Epithelial cell of proximal tubule (primary cell): ENCODE results near the gene PTPN6. TPM values are rescaled to one million over a fixed set of nuclear protein-coding genes. Genes with fewer than 3 reads are reported as not detected.

Experiments
- DNase-seq: peaks from one replicate; pipeline ENCODE4 v3.0.0-alpha.2; 2011; ENCODE audit warnings: low read depth
- H3K4me3 ChIP-seq: 2 replicates; pipeline ENCODE4 v1.5.1; 2011; ENCODE audit warnings: low read depth, mild to moderate bottlenecking, low read length
- CTCF ChIP-seq: conservative IDR thresholded peaks from 2 replicates; pipeline ENCODE4 v1.5.1; 2012; ENCODE audit warnings: low read depth, mild to moderate bottlenecking, low read length
- total RNA-seq: library from RNA; depleted of rRNA; stranded (reverse); fragments of >200 nt; gene quantifications from 2 replicates; pipeline ENCODE4 v1.2.3, GENCODE V29; 2015

Gene PTPN6
- total RNA-seq, 1 donor from 2014 or later = 37.5 TPM

GRCh38 chr12:6977653-6978052 lies 26.5 kb downstream of the PTPN6 start:
- no peak for DNase-seq
- H3K4me3 ChIP-seq = no peak overlapping the region
- no peak for TF ChIP-seq CTCF

- no peak for DNase-seq
- no peak overlapping the region for H3K4me3 ChIP-seq
- TF ChIP-seq CTCF = no peak
Observed at GRCh38 chr12:6978188-6978587, 27.0 kb downstream of the PTPN6 start.

- TF ChIP-seq CTCF = no peak
- no peak overlapping the region for H3K4me3 ChIP-seq
- DNase-seq = no peak
Observed at GRCh38 chr12:6978611-6979011, 27.5 kb downstream of the PTPN6 start.

GRCh38 chr12:6979021-6979420 lies 27.9 kb downstream of the PTPN6 start:
- no peak overlapping the region for H3K4me3 ChIP-seq
- DNase-seq = no peak
- no peak for TF ChIP-seq CTCF

GRCh38 chr12:6979453-6979852 lies 28.3 kb downstream of the PTPN6 start:
- H3K4me3 ChIP-seq = no peak overlapping the region
- TF ChIP-seq CTCF = no peak
- no peak for DNase-seq

GRCh38 chr12:6980075-6980474 lies 28.9 kb downstream of the PTPN6 start:
- TF ChIP-seq CTCF = no peak
- no peak for DNase-seq
- no peak overlapping the region for H3K4me3 ChIP-seq

- H3K4me3 ChIP-seq = no peak overlapping the region
- DNase-seq = no peak
- TF ChIP-seq CTCF = no peak
Observed at GRCh38 chr12:6980740-6981139, 29.6 kb downstream of the PTPN6 start.
